SIG-M5 (cell line): ENCODE results near the gene TTC3.

Source experiments
- DNase-seq: peaks from one replicate; lab custom pipeline; 2025; lab: John Stamatoyannopoulos, UW

The TTC3 gene

DNA sequence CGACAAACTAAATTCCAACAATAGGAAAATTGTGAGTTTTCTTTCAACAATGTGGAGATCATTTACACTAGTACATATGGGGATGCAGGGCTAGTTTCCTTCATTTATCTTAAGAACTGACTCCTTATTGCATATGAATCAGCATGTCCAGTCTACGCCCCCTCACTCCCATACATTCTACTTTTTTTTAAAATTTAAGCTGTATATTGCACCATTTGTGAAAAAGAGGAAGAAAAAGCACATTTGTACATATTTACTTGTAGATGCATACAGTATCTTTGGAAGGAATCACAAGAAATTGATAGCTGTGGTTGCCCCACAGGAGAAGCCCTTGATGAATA is 178.2 kb downstream of the TTC3 start:
- peak; percentile 60 for DNase-seq
